Right lobe of liver (tissue), 6 donors: ENCODE results near the gene TOR4A. TPM values are rescaled to one million over a fixed set of nuclear protein-coding genes. Genes with fewer than 3 reads are reported as not detected.

ENCODE experiments used
- ATAC-seq, 4 donors: fragments of 200-7000 bp; cut with Tn5 transposase; one replicate each; pipeline ENCODE4 v1.9.1; 2020; ENCODE audit warnings: mild to moderate bottlenecking in 4 of 4, moderate library complexity in 4 of 4
- DNase-seq, 3 donors: peaks; one replicate each; pipeline ENCODE4 v3.0.0-alpha.2; 2020
- H3K27ac ChIP-seq, 3 donors: fragments of 200-600 bp; one replicate each; pipeline ENCODE4 v1.8.0; 2022
- H3K27me3 ChIP-seq, 2 donors: fragments of 200-600 bp; one replicate each; pipeline ENCODE4 v1.8.0; 2022
- H3K36me3 ChIP-seq, 4 donors: fragments of 200-600 bp; sonication (generic) in 1 of 4; one replicate each; pipeline versions ENCODE4 v1.5.1 to v1.8.0; 2017 to 2022; ENCODE audit warnings: control low read depth in 1 of 4
- H3K4me1 ChIP-seq, 4 donors: fragments of 200-600 bp; sonication (generic) in 1 of 4; one replicate each; pipeline versions ENCODE4 v1.5.1 to v1.8.0; 2017 to 2022; ENCODE audit warnings: control low read depth in 1 of 4
- H3K4me3 ChIP-seq, 3 donors: fragments of 200-600 bp; one replicate each; pipeline ENCODE4 v1.8.0; 2022
- H3K9me3 ChIP-seq, 4 donors: fragments of 200-600 bp; sonication (generic) in 1 of 4; one replicate each; pipeline versions ENCODE4 v1.5.1 to v1.8.0; 2017 to 2022; ENCODE audit warnings: control low read depth in 1 of 4
- CTCF ChIP-seq, 4 donors: fragments of 200-600 bp in 3 of 4; fragments of 450-650 bp in 1 of 4; IDR thresholded peaks; one replicate each; pipeline versions ENCODE4 v1.5.1 to v1.8.0; 2016 to 2022; ENCODE audit warnings: antibody characterized with exemption in 4 of 4, mild to moderate bottlenecking in 2 of 4
- POLR2A ChIP-seq: fragments of 450-650 bp; IDR thresholded peaks from one replicate; pipeline ENCODE4 v1.6.1; 2017; ENCODE audit warnings: antibody characterized with exemption, mild to moderate bottlenecking
- WGBS: methylation state at CpG from one replicate; pipeline ENCODE4 v1.1.6; 2018; ENCODE audit warnings: low coverage, low lambda C conversion rate; ENCODE audit not compliant: insufficient coverage; ENCODE audit errors: missing lambda C conversion rate; 5-methylcytosine and 5-hydroxymethylcytosine counted together
- intact Hi-C, 2 donors: fragments of 100-400 bp; cut with DNase I; formaldehyde crosslinking; loops; one replicate each; pipeline versions ENCODE4 v1.11.2 to v1.14.1; 2022
- total RNA-seq, 6 experiments: library from RNA; depleted of rRNA in 2 of 6; stranded (reverse); fragments of >200 nt in 2 of 6; fragmentation: NEBNext Ultra II Directional in 3 of 6; extraction: Animal tissue kit (Norgen Biotek cat#: 25700) in 3 of 6; gene quantifications; one replicate each; pipeline versions ENCODE4 v1.1.0 to v1.2.4, GENCODE V29; 2016 to 2023
- donor health status: DM: no; HTN: yes; CAD: no.
- donor health status: DM: no; HTN: no; CAD: no.
- donor health status: DM: no; HTN: no; CAD: no.
- donor health status: DM: no; HTN: yes; CAD: no.
- donor health status: DM: no; HTN: yes; CAD: no.

TOR4A gene
- total RNA-seq, 6 experiments from 2014 or later = 2.2 to 4.9 (median 3.7) TPM

GRCh38 chr9:137269231-137269772 is 8.2 kb upstream of the TOR4A start:
- TF ChIP-seq POLR2A (no peak), CTCF (IDR thresholded peaks at IDR 0.05) (no peak)
- DNase-seq = peak; percentile 62 to 76 (median 64)
- Histone ChIP-seq H3K4me1 (peaks cover 0 to 28% (median 12%) of the 10 kb centered on the region in 4 donors), H3K9me3 (no peaks in the 10 kb centered on the region), H3K36me3 (peaks cover 0 to 17% (median 2%) of the 10 kb centered on the region in 4 donors), H3K27me3 (no peaks in the 10 kb centered on the region), H3K27ac (peak overlapping the region in 2 of 3 donors; percentile 41 to 47), H3K4me3 (peak overlapping the region in 1 of 3 donors; percentile 28)
- WGBS = 22% methylated on average over 11 of the region's 17 CpGs
- intact Hi-C loops = no loop called here
- peak; percentile 61 to 82 (median 74) for ATAC-seq

DNA sequence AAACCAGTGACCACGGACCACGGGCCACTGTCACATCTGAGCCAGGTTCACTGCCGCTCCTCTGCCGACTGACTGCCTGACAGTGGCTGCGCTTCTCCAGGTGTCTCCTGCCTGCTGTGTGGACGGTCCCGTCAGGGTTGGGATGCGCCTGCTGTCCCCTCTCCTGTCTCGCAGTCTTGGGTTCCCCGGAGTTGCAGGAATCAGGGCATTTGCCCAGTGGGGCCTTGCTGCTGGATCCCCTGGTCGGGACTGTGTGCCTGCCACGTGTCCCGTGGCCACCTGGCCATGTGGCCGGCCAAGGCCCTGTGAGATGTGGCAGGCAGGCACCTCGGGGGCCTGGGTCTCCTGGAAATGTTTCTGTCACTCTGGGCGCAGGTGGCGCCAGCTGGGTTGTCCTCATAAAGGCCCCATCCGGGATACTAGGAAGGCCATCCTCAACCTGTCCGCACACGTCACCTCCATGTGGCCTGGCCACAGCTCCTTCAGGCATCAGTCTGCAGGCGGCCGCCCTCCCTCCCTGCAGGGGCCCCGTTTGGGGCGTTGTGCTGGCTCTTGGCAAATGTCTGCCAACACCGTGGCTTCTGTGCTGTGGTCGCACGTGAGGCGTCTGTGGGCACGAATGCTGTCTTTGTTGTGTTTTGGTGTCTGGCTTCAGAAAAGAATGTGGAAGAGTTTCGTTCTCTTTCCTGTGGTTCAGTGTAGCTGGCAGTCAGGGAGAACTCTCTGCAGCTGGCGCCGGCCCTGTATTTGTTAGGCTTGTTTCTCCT is 6.4 kb upstream of the TOR4A start:
- Histone ChIP-seq H3K9me3 (no peaks in the 10 kb centered on the region), H3K36me3 (peaks cover 0 to 10% (median 2%) of the 10 kb centered on the region in 4 donors), H3K4me1 (peaks cover 0 to 28% (median 12%) of the 10 kb centered on the region in 4 donors), H3K27ac (no peak overlapping the region), H3K4me3 (no peak overlapping the region), H3K27me3 (no peaks in the 10 kb centered on the region)
- intact Hi-C loops = no loop called here
- TF ChIP-seq CTCF (IDR thresholded peaks at IDR 0.05) = no peak
- TF ChIP-seq POLR2A = no peak
- ATAC-seq = no peak
- DNase-seq = no peak
- WGBS = 93% methylated on average over 3 of the region's 32 CpGs

DNA sequence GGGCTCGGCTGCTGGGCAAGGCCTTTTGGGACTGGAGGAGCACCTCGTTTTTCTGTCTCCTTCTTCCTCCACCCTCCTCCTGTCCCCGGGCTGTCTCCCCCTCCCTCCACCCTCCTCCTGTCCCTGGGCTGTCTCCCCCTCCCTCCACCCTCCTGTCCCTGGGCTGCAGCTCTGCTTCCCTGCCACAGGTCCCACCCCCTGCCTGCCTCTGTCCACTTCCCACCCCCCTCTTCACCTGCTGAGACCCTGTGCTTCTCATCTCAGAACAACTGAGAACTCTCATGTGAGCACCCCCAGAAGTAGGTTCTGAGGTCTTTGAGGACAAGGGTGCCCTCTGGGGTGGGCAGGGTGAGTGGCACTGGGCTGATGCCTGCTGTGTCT is 5.8 kb upstream of the TOR4A start:
- ATAC-seq (no peak), DNase-seq (no peak)
- H3K4me1 ChIP-seq = peaks cover 0 to 28% (median 12%) of the 10 kb centered on the region in 4 donors
- no peak overlapping the region for H3K4me3 ChIP-seq
- no peaks in the 10 kb centered on the region for H3K9me3 ChIP-seq
- H3K27me3 ChIP-seq = no peaks in the 10 kb centered on the region
- H3K27ac ChIP-seq = no peak overlapping the region
- WGBS = 63% methylated on average over 1 of the region's 3 CpGs
- intact Hi-C loops = no loop called here
- TF ChIP-seq CTCF (IDR thresholded peaks at IDR 0.05) (no peak), POLR2A (no peak)
- H3K36me3 ChIP-seq = peaks cover 0 to 10% (median 2%) of the 10 kb centered on the region in 4 donors

DNA sequence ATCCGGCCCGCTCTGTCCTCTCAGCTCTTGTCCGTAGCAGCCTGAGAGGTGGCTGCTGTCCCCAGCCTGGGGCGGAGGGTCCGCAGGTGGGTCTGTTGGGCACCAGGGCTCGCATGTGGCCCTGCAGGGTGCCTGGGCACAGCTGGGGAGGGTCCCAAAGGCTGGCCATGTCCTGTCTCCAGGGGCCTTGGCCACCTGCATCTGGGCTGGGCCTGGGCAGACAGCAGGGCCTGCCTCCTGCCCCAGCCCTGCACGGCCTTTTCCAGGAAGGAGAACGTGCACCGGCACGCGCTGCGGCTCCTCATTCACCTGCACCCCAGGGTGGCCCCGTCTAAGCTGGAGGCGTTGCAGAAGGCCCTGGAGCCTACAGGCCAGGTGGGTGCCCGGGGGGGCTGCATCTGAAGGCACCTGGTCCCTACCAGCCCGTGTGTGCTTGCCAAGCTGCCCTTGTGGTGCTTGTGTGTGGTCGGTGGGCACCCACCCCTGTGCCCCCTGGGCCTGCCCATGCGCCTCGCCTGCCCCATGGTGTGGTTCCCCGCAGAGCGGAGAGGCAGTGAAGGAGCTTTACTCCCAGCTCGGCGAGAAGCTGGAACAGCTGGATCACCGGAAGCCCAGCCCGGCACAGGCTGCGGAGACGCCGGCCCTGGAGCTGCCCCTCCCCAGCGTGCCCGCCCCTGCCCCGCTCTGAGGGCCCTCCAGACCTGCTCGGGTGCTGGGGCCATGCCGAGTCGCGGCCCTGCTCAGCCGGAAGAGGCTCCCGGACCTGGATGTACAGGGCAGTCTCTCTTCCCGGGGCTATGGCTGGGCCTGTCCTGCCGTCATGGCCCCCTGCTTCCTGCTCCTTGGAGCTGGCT is 5.1 kb upstream of the TOR4A start:
- Histone ChIP-seq H3K27ac (no peak overlapping the region), H3K4me3 (no peak overlapping the region), H3K27me3 (no peaks in the 10 kb centered on the region), H3K36me3 (peaks cover 0 to 10% (median 0%) of the 10 kb centered on the region in 4 donors), H3K4me1 (peaks cover 0 to 28% (median 12%) of the 10 kb centered on the region in 4 donors), H3K9me3 (no peaks in the 10 kb centered on the region)
- ATAC-seq (no peak), DNase-seq (no peak)
- intact Hi-C loops = no loop called here
- WGBS = no CpG with 5 or more reads among the region's 39 CpGs
- TF ChIP-seq CTCF (IDR thresholded peaks at IDR 0.05) (no peak), POLR2A (no peak)
